HL-60 (cell line): Measurements from ENCODE around the gene SLC9A3.

Source experiments
- DNase-seq, 2 experiments: peaks; one replicate each; pipeline ENCODE4 v3.0.0-alpha.2; 2010 to 2020; ENCODE audit warnings: low read depth in 1 of 2, low spot score in 1 of 2
- H3K27ac ChIP-seq: fragments of 250-450 bp; sonication (Bioruptor Pico); replicated peaks from 2 replicates; pipeline ENCODE4 v1.5.1; 2020; ENCODE audit warnings: mild to moderate bottlenecking, moderate library complexity
- H3K27me3 ChIP-seq: fragments of 250-450 bp; sonication (Bioruptor Pico); 2 replicates; pipeline ENCODE4 v1.5.1; 2021; ENCODE audit warnings: mild to moderate bottlenecking, moderate library complexity; ENCODE audit not compliant: insufficient read depth, poor library complexity, severe bottlenecking
- H3K4me3 ChIP-seq: replicated peaks from 2 replicates; pipeline ENCODE4 v1.5.1; 2011; ENCODE audit warnings: mild to moderate bottlenecking, control low read depth, low read length; ENCODE audit not compliant: insufficient read depth
- GABPA ChIP-seq: IDR thresholded peaks from 2 replicates; pipeline ENCODE4 v1.6.1; 2012; ENCODE audit warnings: low read depth
- POLR2AphosphoS5 ChIP-seq: IDR thresholded peaks from 2 replicates; pipeline ENCODE4 v1.6.1; 2012; ENCODE audit warnings: low read depth
- SPI1 ChIP-seq: IDR thresholded peaks from 2 replicates; pipeline ENCODE4 v1.6.1; 2012; ENCODE audit warnings: low read depth, mild to moderate bottlenecking, borderline replicate concordance
- TF ChIP-seq, protein P1 (sequence below): IDR thresholded peaks from one replicate; pipeline ENCODE4 v1.5.1; 2011; ENCODE audit warnings: low read length, control low read depth, inconsistent platforms; ENCODE audit not compliant: insufficient read depth
- TF ChIP-seq, protein P2 (sequence below): IDR thresholded peaks from 2 replicates; pipeline ENCODE4 v1.6.1; 2012; ENCODE audit warnings: low read depth; ENCODE audit not compliant: insufficient replicate concordance

The SLC9A3 gene

DNA sequence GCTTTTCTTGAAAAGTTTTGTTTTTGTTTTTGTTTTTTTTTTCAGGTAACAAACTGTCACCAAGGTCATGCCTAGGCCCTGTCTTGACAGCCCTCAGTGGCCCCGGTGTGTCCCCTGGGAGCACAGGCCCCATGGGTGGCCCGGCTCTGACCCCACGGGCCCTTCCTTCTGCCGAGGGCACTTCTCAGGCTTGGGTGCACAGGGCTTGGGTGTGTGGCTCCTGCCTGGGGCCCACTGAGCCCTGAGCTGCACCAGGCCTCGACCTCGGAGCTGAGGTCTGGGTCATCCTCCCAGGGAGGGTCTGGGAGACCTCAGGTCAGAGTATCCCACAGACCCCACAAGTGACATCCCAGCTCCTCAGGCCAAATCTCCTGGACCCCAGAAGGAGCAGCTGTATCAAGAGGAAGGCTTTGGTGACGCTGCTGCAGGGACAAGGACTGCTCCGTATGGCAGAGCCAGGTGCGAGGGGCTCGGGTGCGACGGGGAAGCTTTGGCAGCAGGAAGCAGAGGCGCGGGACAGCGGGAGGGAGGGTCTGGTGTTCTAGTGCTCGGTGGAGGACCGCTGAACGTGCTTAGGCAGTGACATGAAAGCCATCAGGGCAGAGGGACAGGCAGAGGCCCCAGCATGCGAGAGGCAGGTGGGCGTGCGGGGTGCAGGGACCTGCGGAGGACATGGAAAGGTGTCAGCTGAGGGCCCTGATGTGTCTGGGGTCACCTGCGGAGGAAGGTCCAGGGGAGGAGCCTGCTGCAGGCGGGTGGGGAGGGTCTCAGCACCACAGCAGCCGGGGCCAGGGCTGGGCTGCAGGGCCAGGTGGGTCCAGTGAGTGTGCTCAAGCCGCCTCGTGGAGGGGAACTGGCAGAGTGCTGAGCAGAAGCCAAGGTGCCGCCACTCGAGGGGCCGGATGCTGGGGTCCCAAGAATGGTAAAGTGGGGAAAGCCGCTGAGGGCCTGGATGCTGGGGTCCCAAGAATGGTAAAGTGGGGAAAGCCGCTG lies 18.4 kb upstream of the SLC9A3 start:
- H3K4me3 ChIP-seq, result no peak overlapping the region
- TF ChIP-seq POLR2AphosphoS5 (no peak), GABPA (no peak), SPI1 (no peak)
- TF ChIP-seq, protein P1, sequence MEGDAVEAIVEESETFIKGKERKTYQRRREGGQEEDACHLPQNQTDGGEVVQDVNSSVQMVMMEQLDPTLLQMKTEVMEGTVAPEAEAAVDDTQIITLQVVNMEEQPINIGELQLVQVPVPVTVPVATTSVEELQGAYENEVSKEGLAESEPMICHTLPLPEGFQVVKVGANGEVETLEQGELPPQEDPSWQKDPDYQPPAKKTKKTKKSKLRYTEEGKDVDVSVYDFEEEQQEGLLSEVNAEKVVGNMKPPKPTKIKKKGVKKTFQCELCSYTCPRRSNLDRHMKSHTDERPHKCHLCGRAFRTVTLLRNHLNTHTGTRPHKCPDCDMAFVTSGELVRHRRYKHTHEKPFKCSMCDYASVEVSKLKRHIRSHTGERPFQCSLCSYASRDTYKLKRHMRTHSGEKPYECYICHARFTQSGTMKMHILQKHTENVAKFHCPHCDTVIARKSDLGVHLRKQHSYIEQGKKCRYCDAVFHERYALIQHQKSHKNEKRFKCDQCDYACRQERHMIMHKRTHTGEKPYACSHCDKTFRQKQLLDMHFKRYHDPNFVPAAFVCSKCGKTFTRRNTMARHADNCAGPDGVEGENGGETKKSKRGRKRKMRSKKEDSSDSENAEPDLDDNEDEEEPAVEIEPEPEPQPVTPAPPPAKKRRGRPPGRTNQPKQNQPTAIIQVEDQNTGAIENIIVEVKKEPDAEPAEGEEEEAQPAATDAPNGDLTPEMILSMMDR, result no peak
- TF ChIP-seq, protein P2, sequence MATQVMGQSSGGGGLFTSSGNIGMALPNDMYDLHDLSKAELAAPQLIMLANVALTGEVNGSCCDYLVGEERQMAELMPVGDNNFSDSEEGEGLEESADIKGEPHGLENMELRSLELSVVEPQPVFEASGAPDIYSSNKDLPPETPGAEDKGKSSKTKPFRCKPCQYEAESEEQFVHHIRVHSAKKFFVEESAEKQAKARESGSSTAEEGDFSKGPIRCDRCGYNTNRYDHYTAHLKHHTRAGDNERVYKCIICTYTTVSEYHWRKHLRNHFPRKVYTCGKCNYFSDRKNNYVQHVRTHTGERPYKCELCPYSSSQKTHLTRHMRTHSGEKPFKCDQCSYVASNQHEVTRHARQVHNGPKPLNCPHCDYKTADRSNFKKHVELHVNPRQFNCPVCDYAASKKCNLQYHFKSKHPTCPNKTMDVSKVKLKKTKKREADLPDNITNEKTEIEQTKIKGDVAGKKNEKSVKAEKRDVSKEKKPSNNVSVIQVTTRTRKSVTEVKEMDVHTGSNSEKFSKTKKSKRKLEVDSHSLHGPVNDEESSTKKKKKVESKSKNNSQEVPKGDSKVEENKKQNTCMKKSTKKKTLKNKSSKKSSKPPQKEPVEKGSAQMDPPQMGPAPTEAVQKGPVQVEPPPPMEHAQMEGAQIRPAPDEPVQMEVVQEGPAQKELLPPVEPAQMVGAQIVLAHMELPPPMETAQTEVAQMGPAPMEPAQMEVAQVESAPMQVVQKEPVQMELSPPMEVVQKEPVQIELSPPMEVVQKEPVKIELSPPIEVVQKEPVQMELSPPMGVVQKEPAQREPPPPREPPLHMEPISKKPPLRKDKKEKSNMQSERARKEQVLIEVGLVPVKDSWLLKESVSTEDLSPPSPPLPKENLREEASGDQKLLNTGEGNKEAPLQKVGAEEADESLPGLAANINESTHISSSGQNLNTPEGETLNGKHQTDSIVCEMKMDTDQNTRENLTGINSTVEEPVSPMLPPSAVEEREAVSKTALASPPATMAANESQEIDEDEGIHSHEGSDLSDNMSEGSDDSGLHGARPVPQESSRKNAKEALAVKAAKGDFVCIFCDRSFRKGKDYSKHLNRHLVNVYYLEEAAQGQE, result no peak
- H3K27me3 ChIP-seq, result peaks cover 17% of the 10 kb centered on the region
- no peak for DNase-seq
- H3K27ac ChIP-seq, result no peak overlapping the region

DNA sequence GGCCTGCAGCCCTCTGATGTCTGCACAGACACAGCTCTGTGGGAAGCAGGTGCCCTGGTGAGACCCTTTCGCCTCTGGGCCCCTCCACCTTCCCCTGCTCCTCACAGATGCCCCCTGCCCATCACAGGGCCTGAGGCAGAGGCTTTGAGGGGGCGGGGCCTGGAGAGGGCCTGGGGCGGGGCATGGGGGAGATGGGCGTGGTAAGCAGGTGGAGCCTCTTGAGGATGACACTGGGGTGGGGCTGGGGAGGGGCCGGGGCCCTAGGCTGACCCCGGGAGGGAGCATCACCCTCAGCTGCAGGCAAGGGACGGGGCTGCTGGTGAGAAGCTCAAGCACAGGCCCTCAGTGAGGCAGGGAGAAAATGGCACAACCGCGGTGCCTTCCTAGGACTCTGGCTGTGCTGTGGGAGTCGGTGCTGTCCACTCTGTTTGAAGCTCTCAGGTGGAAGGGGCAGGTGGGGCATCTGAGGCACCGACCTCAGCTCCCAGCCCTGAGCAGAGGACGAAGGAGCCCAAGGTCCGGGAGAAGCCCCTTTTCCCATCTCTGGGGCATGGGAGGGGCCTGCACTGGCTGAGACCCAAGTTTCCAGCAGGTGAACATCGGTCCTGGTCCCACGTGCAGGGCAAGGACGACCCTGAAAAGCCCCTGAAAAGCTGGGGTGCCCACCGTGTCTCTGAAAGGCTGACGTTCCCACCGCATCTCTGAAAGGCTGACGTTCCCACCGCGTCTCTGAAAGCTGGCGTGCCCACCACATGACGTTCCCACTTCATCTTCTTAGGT lies 17.5 kb upstream of the SLC9A3 start:
- no peak for TF ChIP-seq GABPA
- TF ChIP-seq SPI1, result no peak
- TF ChIP-seq, protein P1, result no peak
- TF ChIP-seq POLR2AphosphoS5, result no peak
- TF ChIP-seq, protein P2, result no peak
- Histone ChIP-seq H3K27me3 (peaks cover 20% of the 10 kb centered on the region), H3K4me3 (no peak overlapping the region), H3K27ac (no peak overlapping the region)
- no peak for DNase-seq

DNA sequence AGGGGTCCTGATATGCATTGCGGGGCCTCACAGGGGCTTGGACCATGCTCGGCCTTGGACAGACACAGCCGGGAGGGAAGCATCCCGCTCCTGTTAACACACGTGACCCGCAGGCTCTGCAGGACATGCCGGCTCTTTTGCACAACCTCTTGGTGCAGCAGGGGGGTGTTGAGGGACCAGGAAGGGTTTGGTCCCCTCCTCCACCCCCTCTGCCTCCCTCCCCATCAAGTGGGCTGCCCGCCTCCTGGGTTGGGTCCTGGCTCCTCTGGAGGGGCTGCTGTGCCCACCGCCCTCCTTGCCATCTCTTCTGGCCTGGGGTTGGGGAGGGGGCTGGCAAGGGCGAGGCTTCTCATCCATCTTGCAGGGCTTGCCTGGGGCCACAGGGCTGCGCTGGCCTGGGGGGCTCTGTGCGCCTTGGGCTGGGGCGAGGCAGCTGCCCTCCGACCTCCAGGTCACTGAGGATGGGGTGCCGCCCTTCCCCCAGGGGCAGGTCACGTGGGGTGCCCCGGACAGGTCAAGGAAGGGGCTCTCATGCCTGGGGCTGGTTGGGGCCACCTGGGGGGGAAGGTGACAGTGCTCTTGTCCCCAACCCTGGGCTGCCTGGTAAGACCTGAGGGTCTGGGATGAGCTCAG lies 16.8 kb upstream of the SLC9A3 start:
- TF ChIP-seq POLR2AphosphoS5, result no peak
- TF ChIP-seq, protein P1, result no peak
- TF ChIP-seq, protein P2, result no peak
- no peak for TF ChIP-seq GABPA
- no peak overlapping the region for H3K4me3 ChIP-seq
- no peak for DNase-seq

More for the DNA sequence above, 16.8 kb upstream of the SLC9A3 start:
- Histone ChIP-seq H3K27ac (no peak overlapping the region), H3K27me3 (peaks cover 20% of the 10 kb centered on the region)
